Right atrium auricular region (tissue), 2 donors: Measurements from ENCODE around the gene UBE2E2. TPM values are rescaled to one million over a fixed set of nuclear protein-coding genes. Genes with fewer than 3 reads are reported as not detected.
A peak's percentile ranks its signal among the peaks of the same experiment; 100 is the strongest.

Source experiments
- DNase-seq: peaks from one replicate; pipeline ENCODE4 v3.0.0-alpha.2; 2019; ENCODE audit warnings: low spot score
- H3K27ac ChIP-seq, 2 donors: fragments of 200-600 bp; sonication (generic); 1 replicate in 1 of 2; 2 replicates in 1 of 2; pipeline ENCODE4 v1.5.1; 2016 to 2019
- H3K27me3 ChIP-seq, 2 donors: fragments of 200-600 bp; sonication (generic); one replicate each; pipeline versions ENCODE4 v1.5.1 to v1.6.0; 2017 to 2019
- H3K36me3 ChIP-seq: fragments of 200-600 bp; sonication (generic); one replicate; pipeline ENCODE4 v1.5.1; 2016
- H3K4me1 ChIP-seq, 2 donors: fragments of 200-600 bp; sonication (generic); one replicate each; pipeline versions ENCODE4 v1.5.1 to v1.6.0; 2017 to 2019
- H3K4me3 ChIP-seq, 2 donors: fragments of 200-600 bp; sonication (generic); 1 replicate in 1 of 2; 2 replicates in 1 of 2; pipeline ENCODE4 v1.5.1; 2017 to 2019; ENCODE audit warnings: mild to moderate bottlenecking in 1 of 2, moderate library complexity in 1 of 2
- H3K9me3 ChIP-seq, 2 donors: fragments of 200-600 bp; sonication (generic); one replicate each; pipeline ENCODE4 v1.5.1; 2019
- total RNA-seq, 2 donors: library from RNA; depleted of rRNA; stranded (reverse); fragments of >200 nt; gene quantifications; one replicate each; pipeline ENCODE4 v1.1.0, GENCODE V29; 2016
- TF ChIP-seq, protein P1 (sequence below), 2 donors: fragments of 200-600 bp; sonication (generic); IDR thresholded peaks; one replicate each; pipeline ENCODE4 v1.5.1; 2019; ENCODE audit warnings: antibody characterized with exemption in 2 of 2

The UBE2E2 gene
- total RNA-seq, 2 donors from 2014 or later: 31.0 to 36.7 TPM

DNA sequence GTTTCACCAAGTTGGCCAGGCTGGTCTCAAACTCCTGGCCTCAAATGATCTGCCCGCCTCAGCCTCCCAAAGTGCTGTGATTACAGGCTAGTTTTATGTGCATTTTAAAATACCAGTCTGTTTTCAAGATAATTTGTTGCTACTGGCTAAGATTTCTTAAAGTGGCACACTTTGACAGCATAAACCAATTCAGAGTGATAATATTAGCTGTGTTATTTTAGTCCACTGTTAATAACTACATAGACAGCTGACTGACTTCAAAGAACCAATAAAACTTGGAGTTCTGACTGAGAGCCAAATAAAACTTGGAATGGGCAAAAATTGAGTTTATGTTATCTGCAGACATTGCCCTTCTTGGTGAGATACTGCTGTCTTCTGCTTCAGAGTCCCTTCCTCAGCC is 291.8 kb downstream of the UBE2E2 start:
- Histone ChIP-seq H3K9me3 (no peaks in the 10 kb centered on the region), H3K27me3 (no peaks in the 10 kb centered on the region), H3K27ac (peak overlapping the region in 1 of 2 donors; percentile 68), H3K4me1 (peaks cover 0 to 22% of the 10 kb centered on the region in 2 donors), H3K36me3 (no peaks in the 10 kb centered on the region), H3K4me3 (no peak overlapping the region)
- DNase-seq: no peak
- TF ChIP-seq, protein P1, sequence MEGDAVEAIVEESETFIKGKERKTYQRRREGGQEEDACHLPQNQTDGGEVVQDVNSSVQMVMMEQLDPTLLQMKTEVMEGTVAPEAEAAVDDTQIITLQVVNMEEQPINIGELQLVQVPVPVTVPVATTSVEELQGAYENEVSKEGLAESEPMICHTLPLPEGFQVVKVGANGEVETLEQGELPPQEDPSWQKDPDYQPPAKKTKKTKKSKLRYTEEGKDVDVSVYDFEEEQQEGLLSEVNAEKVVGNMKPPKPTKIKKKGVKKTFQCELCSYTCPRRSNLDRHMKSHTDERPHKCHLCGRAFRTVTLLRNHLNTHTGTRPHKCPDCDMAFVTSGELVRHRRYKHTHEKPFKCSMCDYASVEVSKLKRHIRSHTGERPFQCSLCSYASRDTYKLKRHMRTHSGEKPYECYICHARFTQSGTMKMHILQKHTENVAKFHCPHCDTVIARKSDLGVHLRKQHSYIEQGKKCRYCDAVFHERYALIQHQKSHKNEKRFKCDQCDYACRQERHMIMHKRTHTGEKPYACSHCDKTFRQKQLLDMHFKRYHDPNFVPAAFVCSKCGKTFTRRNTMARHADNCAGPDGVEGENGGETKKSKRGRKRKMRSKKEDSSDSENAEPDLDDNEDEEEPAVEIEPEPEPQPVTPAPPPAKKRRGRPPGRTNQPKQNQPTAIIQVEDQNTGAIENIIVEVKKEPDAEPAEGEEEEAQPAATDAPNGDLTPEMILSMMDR (IDR thresholded peaks at IDR 0.05): no peak

DNA sequence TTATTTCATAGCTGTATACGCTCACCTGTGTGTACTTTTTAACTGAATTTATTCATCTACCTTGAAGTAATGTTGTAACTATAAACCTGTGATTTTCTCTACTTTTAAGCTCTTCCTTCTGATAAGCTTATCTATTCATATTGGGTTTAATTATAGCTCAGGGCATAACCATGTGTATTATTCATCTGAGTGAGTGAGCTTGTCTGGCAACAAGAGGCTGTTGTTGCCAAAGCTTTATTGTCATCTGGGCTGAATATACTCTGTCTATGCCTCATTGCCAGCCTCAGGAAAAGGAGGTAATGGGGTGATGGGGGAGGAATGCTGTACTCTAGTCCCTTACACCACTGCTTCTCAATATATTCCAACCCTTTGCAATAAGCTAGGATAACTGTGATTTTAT is 292.4 kb downstream of the UBE2E2 start:
- H3K9me3 ChIP-seq: no peaks in the 10 kb centered on the region
- H3K4me1 ChIP-seq: peaks cover 0 to 25% of the 10 kb centered on the region in 2 donors
- no peaks in the 10 kb centered on the region for H3K36me3 ChIP-seq
- H3K27ac ChIP-seq: peak overlapping the region in 1 of 2 donors; percentile 68
- DNase-seq: no peak
- no peak overlapping the region for H3K4me3 ChIP-seq
- TF ChIP-seq, protein P1 (IDR thresholded peaks at IDR 0.05): no peak
- H3K27me3 ChIP-seq: no peaks in the 10 kb centered on the region

DNA sequence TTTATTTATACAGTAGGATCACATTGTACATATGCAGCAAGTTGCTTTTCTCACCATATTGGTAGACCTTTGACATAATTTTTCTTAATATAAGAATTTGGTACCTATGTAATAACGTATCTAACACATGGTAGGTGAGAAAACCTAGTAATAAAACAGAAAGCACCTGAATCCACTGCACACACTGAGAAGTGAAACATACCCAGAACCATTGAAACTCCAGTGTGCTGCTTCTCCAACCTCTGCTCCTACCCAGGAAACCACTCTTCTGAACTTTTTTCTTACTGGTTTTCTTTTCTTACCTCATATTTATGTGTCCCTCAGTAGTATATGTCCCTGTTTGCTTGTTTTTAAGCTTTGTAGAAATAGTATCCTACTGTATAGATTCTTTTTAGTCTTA is 293.0 kb downstream of the UBE2E2 start:
- Histone ChIP-seq H3K9me3 (no peaks in the 10 kb centered on the region), H3K27me3 (no peaks in the 10 kb centered on the region), H3K36me3 (no peaks in the 10 kb centered on the region), H3K4me3 (no peak overlapping the region), H3K27ac (peak overlapping the region in 1 of 2 donors; percentile 68), H3K4me1 (peaks cover 0 to 32% of the 10 kb centered on the region in 2 donors)
- DNase-seq: no peak
- TF ChIP-seq, protein P1 (IDR thresholded peaks at IDR 0.05): no peak

DNA sequence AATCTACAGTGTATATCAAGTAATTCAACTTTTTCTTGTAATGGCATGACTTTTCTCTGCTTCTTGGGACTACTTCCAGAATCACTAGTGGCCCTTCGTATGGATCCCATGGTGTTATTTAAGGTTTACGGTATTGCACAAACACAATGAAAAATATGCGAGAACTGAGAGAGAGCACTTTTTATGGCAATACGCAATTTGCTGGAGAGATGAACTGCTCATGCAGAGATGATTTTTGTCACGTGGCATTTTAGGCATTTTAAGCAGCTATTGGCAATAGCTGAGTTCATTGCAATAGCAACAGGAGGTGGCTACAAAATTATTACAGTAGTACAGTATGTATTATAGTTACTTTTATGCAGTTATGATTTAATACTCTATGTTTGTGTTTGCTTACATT is 294.0 kb downstream of the UBE2E2 start:
- no peak overlapping the region for H3K27ac ChIP-seq
- H3K36me3 ChIP-seq: no peaks in the 10 kb centered on the region
- no peak overlapping the region for H3K4me3 ChIP-seq
- no peaks in the 10 kb centered on the region for H3K9me3 ChIP-seq
- H3K4me1 ChIP-seq: peaks cover 0 to 38% of the 10 kb centered on the region in 2 donors
- DNase-seq: no peak
- no peaks in the 10 kb centered on the region for H3K27me3 ChIP-seq
- TF ChIP-seq, protein P1 (IDR thresholded peaks at IDR 0.05): no peak

DNA sequence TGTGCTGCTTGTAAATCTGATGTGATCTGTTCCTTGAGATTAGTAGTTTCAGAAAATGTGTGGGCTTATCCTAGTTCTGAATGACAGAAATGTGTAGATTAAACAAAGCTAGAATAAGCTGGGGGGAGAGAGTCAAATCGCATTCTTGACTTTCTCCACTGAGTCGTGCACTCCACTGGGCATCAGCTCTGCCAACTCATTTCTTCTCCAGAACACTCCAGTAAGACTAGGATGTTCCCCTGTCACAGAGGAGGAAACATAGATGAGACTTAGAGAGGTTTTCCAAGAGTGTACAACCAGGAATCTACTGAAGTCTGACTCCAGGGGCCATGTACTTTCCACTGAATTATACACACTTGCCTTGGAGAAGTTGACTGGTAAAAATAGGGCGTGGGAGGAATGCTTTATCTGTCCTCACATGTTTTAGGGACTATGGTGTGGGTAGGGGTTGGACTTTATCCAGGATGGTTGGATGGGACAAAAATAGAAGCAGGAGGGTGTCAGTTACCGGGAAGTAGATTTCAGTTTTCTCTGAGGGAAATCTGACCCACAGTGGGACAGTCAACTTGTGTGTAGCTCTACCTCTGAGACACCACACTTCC is 298.2 kb downstream of the UBE2E2 start:
- H3K36me3 ChIP-seq: no peaks in the 10 kb centered on the region
- peaks cover 0 to 22% of the 10 kb centered on the region in 2 donors for H3K4me1 ChIP-seq
- H3K4me3 ChIP-seq: no peak overlapping the region
- peak overlapping the region; percentile 23 to 73 for H3K27ac ChIP-seq
- no peaks in the 10 kb centered on the region for H3K27me3 ChIP-seq
- H3K9me3 ChIP-seq: no peaks in the 10 kb centered on the region
- TF ChIP-seq, protein P1 (IDR thresholded peaks at IDR 0.05): no peak
- DNase-seq: no peak

DNA sequence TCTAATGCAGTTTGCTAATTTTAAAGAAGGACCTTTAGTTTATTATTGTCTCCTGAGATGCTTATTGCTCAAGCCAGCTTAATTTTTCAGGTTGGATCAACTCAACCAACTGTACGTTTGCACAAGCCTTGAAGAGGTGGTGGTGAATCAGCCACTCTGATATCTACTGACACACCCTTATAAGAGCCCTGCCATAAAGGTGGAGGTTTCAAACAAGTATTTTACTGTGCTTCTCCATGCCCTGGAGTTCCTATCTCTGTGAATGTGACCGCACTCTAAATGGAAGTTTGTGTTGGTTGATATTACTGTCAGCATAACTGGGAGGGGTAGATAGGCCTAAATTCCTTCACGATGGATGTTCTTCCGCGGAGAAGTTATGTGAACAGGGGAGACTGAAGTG is 305.3 kb downstream of the UBE2E2 start:
- H3K36me3 ChIP-seq: no peaks in the 10 kb centered on the region
- H3K9me3 ChIP-seq: no peaks in the 10 kb centered on the region
- H3K27me3 ChIP-seq: no peaks in the 10 kb centered on the region
- H3K27ac ChIP-seq: no peak overlapping the region
- no peaks in the 10 kb centered on the region for H3K4me1 ChIP-seq
- TF ChIP-seq, protein P1 (IDR thresholded peaks at IDR 0.05): no peak
- DNase-seq: no peak
- no peak overlapping the region for H3K4me3 ChIP-seq
